GM19372 (cell line): ENCODE measurements around the gene ZNF428.
A peak's percentile ranks its signal among the peaks of the same experiment; 100 is the strongest.
"Not testable (repeated sequence)": the region's sequence is repeated elsewhere in the genome, so short reads cannot be mapped to it uniquely, and the experiment has no call there.

Experiments
- ATAC-seq: cut with Tn5 transposase; IDR thresholded peaks from one replicate; pipeline ENCODE4 v1.9.1; 2021; ENCODE audit warnings: mild to moderate bottlenecking, low read depth, moderate library complexity; ENCODE audit not compliant: unreplicated experiment

Gene ZNF428

GRCh38 chr19:43620061-43621001, 902 bp upstream of the ZNF428 start:
- ATAC-seq, result no peak

- ATAC-seq, result peak; percentile 15
These were observed 538 bp downstream of the ZNF428 start for GRCh38 chr19:43618921-43619261.

GRCh38 chr19:43616954-43617353, 2.5 kb downstream of the ZNF428 start:
- no peak for ATAC-seq

DNA sequence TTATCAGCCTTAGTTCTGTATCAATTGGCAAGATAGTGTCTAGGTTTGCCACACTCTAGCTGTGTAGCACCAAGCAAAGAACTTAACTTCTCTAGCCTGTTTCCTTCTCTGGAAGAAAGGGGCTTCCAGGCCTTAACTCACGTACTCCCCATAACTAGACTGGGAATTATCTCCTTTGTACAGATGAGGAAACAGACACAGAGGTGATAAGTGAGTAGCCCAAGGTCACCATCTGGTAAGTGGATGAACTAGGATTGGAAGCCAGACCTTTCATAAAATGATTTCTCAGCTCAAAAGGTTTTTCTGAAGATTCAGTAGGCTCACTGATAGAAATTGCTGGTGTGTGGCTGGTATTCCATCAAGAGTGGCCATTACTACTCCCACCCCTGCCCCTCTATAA, 3.1 kb downstream of the ZNF428 start:
- no peak for ATAC-seq

DNA sequence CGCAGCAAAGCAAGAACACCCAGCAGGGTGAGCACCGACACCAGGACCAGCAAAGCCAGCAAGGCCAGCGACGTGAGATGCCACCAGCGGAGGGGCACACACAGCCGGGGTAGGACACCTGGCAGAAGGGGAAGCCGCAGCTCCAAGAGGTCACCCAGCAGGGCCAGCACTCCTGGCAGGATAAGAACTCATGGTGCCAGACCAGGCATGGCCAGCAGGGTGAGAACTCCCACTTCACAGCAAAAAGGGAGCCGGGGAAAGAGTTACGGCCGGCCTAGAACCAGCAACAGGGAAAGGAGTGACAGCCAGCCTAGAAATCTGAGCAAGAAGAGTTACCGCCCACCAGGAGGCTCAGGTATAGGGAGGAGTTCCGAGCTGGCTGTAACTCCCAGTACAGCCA, 7.1 kb downstream of the ZNF428 start:
- no peak for ATAC-seq

GRCh38 chr19:43611788-43612187, 7.6 kb downstream of the ZNF428 start, which contains the start of gene SRRM5:
TSS of gene SRRM5 (plus strand) at chr19:43612088. CDS start at chr19:43612122, 34 bp downstream.
- no peak for ATAC-seq

GRCh38 chr19:43610493-43610892, 8.9 kb downstream of the ZNF428 start:
- no peak for ATAC-seq

DNA sequence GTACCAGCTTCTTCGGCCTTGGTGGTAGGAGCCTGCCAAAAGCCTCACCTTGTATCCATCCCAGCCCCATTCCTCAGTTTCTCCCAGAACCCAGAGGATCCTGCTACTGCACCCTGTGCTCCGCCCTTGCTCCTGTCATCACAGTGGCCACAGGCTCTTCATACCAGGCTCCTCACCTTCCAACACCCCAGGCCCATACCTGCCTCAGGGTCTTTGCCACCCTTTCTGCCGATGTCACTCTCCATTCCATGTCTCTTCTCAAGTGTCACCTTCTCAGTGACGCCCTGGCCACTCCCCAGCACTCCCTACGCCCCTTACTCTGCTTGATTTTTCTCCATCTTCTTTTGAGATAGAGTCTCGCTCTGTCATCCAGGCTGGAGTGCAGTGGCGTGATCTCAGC, 9.6 kb downstream of the ZNF428 start:
- ATAC-seq, result no peak

DNA sequence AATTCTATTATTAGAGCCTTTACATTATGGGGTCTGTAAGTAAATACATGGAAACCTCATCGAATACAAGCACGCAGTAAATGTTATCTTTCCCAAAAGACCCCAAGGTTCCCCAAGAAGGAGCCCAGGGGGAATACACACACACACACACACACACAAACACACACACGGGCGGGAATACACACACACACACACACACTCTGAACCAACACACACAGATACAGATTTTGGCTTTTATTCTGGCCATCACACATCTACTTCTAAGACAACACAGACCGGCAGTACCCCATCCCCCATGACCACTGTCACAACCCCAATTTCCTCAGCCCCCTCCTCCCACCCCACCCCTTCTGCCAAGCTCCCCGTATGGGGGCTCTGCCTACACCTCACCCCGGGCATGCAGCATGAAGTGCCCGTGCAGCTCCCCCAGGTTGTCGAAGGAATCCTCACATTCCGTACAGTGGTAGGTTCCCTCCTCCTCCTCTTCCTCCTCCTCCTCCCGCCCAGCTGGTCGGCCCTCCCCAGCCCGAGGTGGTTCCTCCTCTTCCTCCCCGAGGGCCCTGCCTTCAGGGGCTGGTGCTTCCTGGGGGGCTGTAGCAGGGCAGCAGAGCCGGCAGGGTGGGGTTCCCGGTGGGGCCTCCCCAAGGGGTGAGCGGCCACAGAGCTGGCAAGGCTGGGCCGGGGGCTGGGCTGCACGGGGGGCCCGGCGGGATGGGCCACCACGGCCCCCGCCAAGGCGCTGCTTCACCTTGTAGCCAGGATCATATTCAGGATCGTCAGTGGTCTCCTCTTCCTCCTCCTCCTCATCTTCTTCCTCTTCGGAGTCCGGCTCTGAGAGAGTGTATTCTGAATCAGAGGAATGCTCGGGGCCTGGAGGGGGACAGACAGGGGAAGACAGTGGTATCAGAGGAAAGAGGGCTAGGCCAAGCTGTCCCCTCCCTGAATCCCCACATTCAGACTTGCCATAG, 11.9 kb downstream of the ZNF428 start:
- no peak for ATAC-seq

DNA sequence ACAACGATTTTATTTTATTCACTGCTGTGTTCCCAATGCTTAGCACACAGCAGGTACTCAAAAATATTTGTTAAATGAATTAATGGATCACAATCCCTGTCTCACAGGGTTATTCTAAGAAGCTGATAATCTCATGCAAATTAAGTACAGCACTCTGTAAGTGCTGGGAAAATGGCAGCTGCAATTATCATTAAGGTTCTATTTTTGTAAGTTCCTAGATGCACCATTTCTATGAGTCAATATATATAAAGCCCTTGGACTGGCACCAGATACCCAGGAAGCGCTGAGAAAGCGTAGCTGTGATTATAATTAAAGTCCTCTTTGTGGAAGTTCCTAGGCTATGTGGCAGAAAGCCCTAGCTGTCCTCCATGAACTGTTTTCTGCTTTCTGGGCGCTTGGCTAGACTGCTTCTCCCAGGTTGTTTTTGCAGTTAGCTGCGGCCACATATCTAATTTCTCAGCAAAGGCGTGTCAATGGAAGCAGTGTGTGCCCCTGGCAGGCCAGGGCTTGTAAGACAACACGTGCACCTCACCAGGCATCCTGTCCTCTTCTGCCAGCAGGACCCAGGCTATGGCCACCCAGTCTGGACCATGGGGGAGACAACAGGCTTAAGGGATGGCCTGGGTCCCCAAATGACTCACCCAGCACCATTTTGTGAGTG, 12.7 kb downstream of the ZNF428 start:
- no peak for ATAC-seq

DNA sequence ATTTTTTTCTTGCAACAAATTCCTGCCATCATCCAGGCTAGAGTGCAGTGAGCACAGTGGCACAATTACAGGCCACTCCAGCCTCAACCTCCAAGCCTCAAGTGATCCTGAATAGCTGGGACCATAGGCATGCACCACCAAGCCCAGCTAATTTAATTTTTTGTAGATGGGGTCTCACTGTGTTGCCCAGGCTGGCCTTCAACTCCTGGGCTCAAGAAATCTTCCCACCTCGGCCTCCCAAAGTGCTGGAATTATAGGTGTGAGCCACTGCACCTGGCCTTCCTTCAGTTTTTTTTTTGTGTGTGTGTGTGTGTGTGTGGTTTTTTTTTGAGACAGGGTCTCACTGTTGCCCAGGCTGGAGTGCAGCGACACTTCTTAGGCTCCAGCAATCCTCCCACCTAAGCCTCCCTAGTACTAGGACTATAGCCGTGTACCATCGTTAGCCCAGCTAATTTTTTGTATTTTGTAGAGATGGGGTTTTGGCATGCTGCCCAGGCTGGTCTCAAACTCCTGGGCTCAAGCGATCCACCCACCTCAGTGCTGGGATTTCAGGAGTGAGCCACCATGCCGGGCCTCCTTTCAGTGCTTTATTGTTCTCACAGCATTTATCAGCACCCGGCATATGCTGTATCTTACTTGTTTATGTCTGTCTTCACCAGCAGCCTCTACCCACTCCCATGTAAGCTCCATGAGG, 13.4 kb downstream of the ZNF428 start:
- no peak for ATAC-seq

DNA sequence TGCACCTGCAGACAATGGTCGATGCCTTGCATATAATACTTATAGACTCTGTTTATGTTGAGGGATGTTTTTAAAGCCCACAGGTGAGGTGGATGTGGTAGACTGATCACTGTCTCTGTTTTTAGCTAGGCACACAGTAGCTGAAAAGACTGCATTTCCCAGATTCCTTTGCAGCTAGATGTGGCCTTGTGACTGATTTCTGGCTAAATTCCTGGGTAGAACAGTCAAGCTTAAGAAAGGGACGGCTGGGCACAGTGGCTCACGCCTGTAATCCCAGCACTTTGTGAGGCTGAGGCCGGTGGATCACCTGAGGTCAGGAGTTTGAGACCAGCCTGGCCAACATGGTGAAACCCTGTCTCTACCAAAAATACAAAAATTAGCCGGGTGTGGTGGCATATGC, 19.1 kb downstream of the ZNF428 start:
- ATAC-seq, result not testable (repeated sequence)

DNA sequence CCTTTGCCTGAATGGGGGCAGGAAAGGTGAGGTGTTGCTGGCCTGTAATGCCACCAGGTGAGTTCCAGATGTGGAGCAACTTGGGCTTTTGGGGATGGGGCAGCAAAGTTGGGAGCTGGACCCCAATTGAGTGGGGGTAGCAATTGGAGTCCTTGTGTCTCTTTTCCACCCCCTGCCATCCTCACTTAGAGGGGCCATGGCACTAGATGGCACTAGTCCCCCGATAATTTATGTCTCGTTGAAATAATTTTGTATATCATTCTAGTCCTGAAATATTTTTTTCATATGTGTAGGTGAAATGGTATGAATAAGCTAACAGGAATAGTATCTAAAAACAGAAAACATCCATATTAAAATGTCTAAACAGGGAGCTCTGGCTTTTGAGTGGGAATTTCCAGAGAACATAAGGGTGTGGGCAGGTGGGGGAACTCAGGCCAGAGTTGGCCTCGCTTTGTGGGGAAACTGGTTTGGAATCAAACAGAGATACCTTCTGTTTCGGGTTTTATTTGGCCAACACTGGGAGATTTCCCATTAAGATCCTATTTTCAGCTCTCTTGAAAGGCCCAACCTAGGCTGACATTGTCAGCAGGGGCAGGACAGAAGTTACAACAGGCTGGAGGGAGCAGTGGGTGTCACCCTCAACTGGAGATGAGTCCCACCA, 19.7 kb downstream of the ZNF428 start:
- ATAC-seq, result no peak

GRCh38 chr19:43598445-43599240, 20.8 kb downstream of the ZNF428 start:
- no peak for ATAC-seq

DNA sequence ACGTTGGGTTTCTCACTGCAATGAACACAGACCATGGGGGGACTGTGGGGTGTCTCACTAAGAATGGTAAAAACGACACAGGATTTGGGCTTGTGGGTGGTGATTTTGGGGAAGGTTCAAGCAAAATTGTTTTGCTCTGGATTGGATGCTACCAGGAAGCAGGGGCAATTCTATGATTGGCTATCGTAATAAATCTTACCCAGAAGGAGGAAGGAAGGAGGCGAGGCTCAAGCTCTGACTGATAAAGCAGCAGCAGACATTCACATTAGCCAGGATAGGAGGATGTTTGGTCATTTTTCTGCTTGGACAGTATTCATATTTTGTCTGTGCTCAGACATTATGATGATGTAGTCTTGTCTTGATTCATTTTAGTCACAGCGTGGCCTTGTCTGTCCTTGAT, 21.6 kb downstream of the ZNF428 start:
- ATAC-seq, result no peak

GRCh38 chr19:43596842-43597461, 22.5 kb downstream of the ZNF428 start:
- no peak for ATAC-seq

DNA sequence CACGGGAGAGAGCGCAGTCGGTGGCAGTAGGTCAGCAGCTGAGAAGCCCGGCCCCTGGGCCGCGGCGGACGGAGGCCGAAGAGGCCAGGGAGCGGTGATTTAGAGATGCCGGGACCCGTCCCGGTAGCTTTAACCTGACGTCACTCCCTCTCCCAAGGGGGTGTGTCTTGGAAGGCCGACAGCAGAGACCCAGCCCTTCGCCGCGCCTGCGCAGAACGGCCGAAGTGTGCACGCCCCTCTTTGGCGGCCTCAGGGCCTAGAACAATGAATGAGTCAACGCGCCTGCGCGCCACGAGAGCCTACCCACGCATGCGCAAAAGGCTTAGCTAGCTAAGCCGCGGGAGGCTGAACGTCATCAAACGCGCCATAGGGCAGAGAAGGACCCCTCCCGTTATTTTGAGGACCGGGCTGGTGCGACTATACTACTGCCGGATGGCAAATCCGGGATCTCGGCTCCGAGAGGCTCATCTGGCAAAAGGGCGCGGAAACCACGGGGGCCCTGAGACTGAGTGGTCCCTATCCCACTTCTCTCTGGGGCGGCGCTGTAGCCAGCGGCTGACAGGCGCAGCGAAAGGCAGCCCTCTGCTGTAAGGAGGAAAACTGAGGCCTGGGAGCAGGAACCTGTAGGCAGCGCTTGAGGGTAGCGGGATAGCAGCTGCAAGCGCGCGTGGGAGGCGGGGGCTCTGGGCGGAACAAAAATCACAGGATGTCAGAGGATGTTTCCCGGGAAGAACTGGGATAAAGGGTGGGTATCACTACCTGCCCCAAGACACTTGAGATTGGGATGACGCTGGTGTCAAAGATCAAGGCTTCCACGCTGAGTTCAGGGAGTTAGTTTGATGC, 23.2 kb downstream of the ZNF428 start, which contains the start of the genes IRGQ and ZNF576:
TSS of gene IRGQ (minus strand) at position 136 of the 843 bp plus-strand sequence. CDS start 796 bp downstream, outside the sequence.
TSS of gene ZNF576 (plus strand) at position 597 of the 843 bp plus-strand sequence. CDS start 514 bp downstream, outside the sequence.
- peak; percentile 89 for ATAC-seq
